Measurements from ENCODE around the gene TM2D3. TPM values are rescaled to one million over a fixed set of nuclear protein-coding genes. Genes with fewer than 3 reads are reported as not detected.

The TM2D3 gene
- total RNA-seq, 1 donor from 2014 or later = 36.6 TPM

DNA sequence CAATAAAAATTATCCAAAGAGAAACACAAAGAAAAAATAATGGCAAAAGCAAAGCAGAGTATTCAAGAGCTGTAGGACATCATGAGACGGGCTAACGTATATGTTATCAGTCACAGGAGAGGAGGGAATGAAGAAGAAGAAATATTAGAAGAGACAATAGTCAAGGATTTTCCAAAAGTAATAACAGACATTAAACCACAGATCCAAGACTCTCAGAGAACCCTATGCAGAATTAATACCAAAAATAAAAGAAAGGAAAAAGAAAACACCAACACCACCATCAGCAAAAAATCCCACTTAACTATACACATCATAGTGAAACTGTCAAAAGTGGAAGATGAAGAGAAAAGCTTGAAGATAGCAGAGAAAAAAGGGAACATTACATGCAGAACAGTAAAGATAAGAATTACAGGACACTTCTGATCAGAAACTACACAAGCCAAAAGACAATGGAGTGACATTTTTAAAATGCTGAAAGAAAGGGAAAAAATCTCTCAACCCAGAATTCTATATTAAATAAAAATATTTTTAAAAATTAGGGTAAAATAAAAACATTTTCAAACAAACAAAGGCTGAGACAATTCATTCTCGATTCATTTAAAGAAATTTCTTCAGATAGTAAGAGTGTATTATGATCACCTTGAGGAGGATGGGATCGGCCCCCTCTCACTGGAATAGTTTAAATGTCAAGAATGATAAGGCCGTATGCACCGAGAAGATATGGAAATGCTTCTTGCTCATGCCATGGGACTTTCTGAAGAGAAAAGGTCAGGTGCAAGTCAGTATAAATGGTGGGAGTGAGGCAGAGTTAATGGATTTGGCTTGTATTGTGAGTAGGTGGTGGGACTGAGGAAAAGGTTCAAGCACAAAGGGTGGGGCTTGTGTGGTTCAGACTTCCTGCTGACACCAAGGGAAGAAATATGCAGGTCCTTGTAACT is 28.5 kb downstream of the TM2D3 start:
- no peak for DNase-seq

DNA sequence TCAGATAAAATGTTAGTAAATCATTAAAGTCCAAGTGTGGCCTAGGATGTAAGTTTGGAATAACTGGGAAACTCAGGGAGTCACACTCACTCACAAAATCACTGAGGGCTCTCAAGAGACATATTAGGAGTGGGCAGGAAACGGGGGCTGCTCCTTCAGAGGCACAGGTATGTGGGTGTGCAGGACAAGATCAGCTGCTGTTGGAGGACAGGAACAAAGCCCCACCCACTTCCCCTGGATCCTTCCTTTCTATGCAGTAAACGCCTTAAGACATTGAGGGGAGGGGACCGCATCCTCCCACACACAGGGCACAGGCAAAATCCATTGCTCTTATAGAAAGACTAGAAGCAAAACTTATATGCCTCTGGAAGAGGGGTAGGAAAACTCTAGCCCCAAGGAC is 30.2 kb downstream of the TM2D3 start:
- no peak for DNase-seq

DNA sequence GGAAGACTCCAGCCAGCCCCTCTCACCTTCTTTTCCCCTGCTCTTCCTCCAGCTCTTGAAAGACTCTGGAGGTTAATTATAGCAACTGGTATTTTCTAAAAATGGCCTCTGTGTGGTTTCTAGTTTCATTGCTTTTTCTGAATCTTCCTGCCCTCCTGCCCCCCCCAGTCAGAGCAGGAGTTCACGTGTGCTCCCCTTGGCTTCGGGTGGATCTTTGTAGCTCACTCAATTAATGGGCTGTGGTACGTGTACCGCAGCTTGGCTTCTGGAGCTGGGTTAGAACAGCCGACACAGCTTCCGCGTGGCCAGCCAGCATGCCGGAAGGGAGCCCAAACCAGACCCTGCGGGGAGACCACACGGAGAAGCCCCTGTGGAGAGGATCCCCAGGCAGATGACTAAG is 31.5 kb downstream of the TM2D3 start:
- DNase-seq = no peak

DNA sequence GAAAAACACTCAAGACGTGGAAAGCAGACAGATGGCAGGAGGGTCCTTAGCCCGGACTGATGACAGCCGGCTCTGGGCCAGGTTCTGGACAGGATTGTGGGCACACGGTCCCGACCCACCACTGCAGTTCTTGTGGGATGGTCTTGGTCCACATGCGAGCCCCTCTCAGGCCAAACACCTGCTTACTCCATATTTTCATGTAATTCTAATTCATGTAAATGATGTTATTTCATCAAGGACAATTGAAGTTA is 32.6 kb downstream of the TM2D3 start:
- DNase-seq = no peak

DNA sequence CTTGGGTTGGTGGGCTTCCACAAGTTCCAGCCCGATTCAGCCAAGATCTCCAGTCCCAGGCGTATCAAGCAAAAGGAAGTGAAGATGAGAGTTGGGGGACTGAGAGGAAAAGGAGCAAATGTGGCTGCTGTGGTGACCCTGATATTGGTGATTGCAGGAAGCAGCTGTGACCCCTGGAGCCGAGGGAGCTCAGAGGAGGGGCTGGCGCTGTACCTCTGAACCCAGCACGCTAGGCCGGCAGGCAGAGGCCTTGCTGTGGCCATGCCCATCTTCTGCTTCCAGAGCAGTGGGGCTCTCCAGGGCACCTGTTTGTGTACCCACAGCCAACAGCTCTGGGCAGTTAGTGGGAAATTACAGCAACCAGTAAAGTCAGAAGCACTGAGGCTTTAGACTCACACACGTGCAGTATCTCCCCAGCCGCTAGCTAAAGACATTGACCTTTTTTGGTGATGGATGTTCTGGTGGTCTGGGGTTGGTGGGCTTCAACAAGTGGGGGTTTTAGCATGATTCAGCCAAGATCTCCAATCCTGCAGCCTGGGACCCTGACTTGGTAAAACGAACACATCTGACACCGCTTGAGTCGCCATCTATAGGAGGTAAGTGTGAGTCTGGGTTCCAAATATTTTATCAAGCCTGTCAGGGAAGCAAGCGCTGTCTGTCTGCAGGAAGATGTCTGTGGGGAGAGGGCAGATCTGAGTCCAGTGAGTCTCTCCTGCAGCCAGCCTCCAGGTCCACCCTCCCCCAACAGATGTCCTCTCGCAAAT is 33.1 kb downstream of the TM2D3 start:
- no peak for DNase-seq

DNA sequence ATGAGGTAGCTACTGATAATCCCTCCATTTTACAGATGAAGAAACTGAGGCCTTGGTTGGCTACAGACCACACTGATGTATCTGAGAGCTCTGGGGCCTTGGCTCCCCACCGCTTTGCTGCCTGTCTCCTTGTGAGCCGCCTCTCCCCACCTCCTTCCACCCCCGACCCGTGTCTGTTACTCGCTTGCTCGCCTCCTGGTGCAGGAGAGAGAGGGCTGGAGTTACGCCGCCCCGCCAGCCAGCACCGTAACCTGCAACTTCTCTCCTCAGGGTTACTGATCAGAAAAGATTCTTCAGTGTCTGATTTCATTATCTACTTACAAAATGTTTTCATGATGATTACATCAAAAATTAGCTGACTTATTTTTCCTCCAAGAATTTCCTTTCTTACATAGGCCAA is 34.1 kb downstream of the TM2D3 start:
- DNase-seq = no peak

DNA sequence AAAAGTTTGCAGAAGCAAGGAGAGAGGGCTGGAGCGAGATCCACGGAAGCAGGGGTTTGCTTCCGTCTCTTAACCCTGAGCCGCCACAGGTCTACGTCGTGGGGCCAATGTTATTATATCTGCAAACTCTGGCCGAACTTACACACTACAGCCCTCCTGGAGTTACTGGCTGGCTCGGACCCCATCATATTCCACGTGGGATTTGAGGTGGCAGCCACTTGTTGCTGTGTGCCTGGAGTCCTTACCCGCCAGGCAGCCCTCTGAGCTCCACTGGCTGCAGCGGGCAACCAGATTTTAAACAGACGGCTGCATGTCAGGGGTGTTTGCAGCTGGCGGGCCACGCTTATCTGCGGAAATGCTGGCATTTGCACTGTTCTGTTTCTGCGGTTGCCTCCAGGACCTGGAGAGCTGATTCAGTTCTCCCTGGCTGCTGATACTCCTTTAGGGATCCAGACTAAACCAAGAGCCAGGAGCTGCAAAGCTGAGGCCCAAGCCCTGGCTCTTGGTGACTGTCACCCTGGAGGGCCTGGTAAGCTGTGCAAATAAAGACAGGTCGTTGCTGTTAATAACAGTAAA is 34.7 kb downstream of the TM2D3 start:
- DNase-seq = peak; percentile 57

DNA sequence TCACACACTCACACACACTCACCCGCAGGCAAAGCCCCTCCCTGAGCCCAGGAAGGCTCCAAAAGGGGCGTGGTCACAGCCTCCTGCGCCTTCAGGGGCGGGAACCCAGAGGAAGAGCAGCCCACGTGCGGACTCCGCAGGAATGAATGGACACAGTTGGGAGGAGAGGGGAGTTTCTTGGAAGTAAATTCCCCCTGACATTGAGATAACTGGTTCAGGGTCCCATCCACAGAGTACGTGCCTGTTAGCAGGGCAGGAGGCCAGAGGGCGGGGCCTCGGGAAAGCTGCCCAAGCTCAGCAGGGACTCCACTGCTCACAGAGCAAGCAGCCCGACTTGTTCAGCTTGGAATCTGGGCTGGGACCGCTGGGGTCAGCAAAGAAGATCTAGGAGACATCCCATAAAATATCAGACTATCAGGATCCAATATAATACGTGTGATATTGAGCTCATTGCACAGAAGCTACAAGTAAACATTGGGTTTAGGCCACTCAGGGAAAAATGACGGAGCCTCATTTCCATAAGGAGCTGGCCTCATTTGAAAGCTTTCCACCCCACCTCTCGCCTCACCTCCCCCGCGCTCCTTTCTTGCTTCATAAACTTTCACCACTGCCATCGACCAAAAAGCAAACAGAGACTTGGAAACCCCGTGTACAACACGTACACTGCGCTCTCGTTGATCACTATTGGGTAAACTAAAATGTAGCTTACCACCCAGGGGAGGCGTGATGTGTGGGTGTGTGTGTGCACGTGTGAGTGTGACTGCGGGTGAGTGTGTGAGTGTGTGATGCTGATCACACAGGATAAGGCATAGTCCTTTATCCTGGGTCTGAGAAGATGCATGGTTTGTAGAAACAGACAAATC is 36.0 kb downstream of the TM2D3 start:
- DNase-seq = peak; percentile 75

DNA sequence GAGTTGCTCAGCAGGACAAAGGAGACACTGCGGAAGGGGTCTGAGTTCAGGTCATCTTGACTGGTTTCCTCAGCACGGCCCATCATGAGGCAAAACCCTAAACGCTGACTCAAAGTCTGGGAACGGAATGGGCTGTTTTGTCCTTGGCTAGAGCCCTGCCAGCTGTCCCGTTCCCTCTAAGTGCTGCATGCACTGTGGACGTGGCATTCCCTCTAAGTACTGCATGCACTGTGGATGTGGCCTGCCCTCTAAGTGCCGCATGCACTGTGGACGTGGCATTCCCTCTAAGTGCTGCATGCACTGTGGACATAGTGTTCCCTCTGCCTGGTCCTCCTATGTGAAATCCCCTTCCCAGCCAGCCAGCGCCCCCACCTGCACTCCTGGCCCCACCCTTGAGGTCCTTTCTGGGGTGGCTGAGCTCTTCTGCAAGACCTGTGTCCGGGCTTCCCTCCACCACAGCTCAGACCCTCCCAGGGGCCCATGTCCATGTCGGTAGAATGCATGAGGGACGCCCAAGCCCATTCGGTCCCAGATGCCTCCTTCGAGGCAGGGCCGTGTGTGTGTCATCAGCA is 36.7 kb downstream of the TM2D3 start:
- peak; percentile 59 for DNase-seq

DNA sequence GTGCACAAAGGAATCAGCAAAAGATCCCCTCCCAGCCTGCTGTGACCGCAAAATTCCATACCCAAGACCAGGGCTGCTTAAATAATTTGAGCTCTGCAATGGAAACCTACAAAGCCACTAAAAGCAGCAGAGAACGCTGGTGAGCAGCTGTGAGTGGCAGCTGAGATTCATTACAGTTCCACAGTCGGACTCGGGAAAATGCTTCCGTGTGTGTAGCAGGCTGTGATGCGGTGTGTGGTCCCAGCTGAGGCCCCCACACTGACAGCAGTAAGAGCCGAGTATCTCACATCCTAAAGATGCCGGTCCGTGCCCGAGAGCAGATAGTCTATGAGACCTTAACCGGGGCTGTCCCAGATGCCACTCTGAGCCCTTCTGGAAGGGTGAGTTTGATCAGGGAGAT is 37.4 kb downstream of the TM2D3 start:
- DNase-seq = peak; percentile 38

DNA sequence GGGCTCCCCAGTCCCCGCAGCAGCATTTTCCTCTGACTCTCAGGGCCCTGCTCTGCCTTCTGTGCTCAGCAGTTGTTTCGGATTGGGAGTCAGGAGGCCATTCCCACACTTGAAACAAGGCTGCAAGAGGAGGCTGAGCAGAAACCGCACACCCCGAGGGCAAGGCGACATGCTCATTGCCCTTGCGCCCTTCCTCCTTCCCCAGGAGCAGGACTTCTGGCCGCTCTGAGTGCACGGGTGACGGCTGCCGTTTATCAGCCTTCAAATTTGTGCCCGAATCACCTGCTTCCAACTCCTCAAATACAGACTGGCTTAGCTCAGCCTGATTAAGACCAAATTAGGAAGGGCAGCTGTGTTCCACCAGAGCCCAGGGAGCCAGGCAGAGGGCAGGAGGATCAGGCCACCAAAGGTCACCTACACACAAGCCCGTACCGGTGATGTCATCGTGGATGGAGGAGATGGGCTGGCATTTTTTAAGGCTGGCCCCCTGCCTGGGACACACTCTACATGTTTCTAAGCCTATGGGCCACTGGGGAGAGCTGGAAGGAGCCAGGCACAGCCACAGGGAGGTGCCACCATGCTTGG is 38.1 kb downstream of the TM2D3 start:
- DNase-seq = peak; percentile 18

DNA sequence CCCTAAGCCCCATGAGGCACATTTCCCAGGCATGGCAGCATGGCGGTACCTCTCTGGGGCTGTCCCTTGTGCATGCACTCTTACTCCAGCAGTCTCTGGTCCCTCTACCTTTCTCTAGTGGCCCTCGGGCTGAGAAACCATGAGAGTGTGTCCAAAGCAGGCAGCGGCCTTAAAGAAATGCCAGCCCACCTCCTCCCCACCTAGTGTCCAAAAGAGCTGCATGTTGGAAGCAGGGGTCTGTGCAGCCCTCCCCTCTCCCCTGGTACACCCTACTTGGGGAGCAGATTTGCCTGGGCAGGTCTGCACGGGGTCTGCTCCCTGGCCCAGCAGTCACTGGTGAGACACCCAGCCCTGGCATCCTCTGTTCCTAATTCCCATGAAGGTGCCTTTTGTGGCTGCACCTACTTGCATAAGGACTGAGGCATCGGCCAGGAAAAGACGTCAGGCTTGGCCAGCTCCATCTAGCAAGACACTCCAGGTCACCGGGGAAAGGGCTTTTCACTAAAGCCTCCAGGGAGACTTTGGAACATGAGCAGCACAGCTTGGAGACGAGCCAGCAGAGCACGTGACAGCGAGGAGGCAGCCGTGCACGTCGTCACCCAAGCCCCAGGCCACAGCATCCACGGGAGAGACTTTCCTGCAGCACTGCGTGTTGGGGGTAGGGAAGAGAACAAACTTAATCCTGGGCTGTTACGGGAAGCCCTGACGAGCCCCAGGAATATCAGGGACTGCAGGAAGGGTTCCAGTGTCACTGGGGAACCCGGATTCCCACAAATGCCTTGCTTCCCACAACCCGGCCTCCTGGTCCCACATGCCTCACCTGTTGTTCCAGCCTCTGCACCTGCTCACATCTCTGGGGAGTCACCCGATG is 38.8 kb downstream of the TM2D3 start:
- peak; percentile 85 for DNase-seq

DNA sequence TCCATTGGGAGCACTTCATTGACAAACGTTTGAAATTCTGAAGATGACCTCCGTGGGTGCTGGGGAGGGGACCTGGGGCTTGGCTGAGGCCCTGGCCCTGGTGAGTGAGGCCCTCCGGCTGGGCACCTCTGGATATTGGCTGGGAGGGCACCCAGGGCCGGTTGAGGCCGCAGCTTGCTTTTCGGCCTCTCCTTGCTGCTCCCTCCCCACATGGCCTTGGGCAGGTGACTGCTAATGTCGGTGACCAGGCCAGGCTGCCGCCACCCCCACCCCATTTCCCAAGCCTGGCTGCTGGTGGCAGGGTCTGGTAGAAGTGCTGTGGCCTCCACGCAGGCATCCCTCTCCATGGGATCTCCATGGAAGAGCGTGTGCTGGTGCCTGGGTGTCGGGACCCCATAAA is 39.5 kb downstream of the TM2D3 start:
- DNase-seq = no peak

DNA sequence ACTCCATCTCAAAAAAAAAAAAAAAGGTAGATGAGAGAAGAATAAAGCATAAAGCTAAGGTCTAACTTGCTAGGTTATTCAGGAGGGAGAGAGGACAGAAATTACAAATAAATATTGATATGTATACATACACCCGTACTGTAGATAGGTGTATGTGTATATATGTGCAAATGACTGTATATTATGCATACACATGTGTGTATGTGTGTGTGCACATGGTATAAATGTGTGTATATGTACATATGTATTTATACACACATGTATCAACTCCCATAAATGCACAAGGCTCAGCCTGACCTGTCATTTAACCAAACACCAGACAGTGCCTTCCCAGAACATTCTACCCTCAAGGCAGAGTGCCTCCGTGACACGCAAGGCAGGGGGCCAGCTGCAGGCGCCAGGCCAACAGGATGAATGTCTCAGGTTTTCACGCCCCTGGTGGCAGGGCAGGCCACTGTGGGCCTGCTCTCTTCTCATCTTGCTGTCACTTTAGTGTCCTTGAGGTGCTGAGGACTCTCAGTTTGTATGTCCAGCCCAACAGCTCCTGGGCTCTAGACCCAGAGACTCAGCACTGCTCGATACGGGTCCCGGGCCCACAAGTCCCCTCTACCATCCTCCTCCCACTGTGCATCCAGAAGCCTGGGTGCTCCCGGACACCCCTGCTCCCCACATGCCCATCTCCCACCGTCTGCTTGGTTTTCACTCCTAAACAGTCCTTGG is 40.4 kb downstream of the TM2D3 start:
- no peak for DNase-seq

DNA sequence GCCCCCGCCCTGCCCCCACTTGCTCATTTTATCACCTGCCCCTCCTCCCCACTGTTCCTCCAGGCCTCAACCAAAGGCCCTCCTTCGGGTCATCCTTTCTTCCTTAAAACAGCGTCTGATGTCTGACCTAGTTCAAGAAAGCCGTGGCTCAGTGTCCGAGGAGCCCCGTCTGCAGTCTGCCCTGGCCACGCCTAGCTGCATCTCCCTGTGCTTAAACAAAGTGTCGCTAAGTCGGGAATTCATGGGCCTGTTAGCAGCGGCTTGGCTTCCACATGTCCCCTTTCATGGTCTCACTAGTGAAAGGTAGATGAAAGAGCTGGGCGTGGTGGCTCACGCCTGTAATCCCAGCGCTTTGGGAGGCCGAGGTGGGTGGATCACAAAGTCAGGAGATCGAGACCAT is 41.2 kb downstream of the TM2D3 start:
- DNase-seq = no peak

DNA sequence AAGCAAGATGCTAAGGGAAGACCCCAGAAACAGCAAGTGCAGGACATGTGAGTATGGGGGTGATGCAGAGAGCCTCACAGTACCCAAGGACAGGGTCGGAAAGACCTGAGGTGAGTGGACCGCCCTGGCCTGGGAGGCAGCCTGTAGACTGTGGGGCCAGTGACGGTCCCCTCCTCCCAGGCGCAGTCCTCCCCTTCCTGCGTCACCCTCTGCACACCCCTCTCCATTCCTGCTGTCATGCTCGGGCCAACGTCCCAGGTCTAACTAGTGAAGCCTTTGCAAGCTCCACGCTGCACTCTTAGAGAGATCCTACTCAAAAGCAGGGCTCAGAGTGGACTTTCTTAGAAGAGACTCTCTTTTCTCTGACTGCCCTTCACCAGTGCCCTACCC is 41.6 kb downstream of the TM2D3 start:
- DNase-seq = no peak

DNA sequence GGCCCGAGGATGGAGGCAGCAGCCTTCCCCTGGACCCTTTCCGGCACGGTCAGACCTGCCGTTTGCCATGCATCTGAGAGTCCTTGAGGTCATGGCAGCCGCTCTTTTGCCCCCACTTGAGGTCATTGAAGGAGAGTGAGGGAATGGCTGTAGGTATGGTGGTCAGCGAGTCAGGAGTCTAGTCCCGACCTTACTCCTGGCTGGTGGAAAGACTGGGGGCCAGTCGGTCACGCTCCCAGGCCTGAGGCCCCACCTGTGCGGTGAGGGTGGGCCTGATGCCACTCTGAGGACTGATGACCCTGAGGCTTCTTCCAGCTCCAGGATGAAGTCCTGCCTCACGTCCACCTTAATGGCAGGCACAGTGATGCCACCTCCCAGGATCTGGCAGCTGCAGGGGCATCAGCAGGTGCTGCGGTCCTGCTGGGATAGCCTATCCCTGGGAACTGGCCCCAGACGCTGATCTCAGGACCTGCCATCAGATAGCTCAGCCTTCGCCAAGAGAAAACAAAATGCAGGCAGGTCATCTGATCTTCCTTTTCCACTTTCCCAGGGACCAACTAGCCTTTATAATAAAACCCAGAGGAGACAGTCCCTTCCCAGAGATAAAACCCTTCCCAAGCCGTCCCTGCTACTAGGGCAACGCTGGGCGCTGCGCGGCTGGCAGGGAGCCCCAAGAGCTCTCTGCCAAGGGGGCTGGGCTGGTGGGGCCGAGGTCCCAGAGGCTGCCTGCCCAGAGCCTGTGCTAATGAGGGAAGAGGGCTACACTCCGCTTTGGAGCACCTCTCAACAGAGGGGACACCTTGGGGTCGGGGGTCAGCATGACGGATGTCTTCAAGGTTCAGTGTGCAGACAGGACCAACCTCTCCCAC is 42.2 kb downstream of the TM2D3 start:
- DNase-seq = no peak

DNA sequence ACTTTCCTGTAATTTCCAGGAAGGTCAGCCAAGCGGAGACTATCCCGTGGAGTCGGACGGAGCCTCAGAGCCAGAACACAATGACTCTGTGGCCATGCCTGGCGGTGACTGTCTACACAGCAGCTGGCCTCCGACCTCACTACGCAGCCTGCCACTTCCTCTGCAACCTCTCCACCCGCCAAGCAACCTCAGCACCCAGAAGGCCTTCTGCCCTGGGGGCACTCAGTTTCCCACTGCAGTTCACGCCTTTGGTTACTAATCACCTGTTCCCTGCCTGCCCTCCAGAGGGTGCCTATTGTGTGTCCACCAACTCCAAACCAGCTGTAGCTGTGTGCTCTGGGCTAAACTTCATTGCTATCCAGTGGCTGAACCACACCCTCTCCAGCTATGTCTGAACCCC is 44.0 kb downstream of the TM2D3 start:
- DNase-seq = no peak

DNA sequence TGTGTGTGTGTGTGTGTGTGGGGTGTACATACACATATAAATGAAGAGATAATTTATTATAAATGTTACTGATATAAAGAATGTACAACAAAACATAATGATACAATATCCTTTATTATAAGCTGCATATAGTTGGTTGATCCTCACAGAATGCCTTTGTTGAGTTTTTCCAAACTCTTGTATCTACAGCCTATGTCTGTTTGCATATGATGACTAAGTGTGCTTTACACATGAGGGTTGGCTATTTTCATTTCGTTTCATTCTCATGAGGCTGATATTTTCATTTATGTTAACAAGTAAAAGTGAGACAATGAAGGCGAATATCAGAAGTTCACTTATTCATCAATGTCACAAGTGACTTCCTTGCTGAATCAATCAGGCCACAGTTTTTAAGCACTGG is 45.1 kb downstream of the TM2D3 start:
- no peak for DNase-seq
